Activated T-helper 1 cell treated with Interleukin-2 at 50 U/mL for 16 hours (primary cell): Measurements from ENCODE around the gene ZNF709.
"Not testable (repeated sequence)": the region's sequence is repeated elsewhere in the genome, so short reads cannot be mapped to it uniquely, and the experiment has no call there.

ENCODE experiments used
- DNase-seq: peaks from one replicate; pipeline ENCODE4 v3.0.0-alpha.2; 2020; ENCODE audit warnings: low read depth

ZNF709 gene

GRCh38 chr19:12450844-12451243, 33.8 kb downstream of the ZNF709 start:
- no peak for DNase-seq

GRCh38 chr19:12448808-12449207, 35.8 kb downstream of the ZNF709 start:
- no peak for DNase-seq

GRCh38 chr19:12440541-12441316, 43.9 kb downstream of the ZNF709 start, which contains the start of gene ZNF443:
TSS of gene ZNF443 (minus strand) at chr19:12441021. CDS start at chr19:12440914, 107 bp downstream.
- peak; percentile 95 for DNase-seq

GRCh38 chr19:12439686-12440540, 44.7 kb downstream of the ZNF709 start:
- DNase-seq, result peak; percentile 6

- DNase-seq, result not testable (repeated sequence)
These were observed 53.8 kb downstream of the ZNF709 start for GRCh38 chr19:12430726-12431299.

- DNase-seq, result no peak
These were observed 58.7 kb downstream of the ZNF709 start for GRCh38 chr19:12425888-12426274.

GRCh38 chr19:12425236-12425887, 59.3 kb downstream of the ZNF709 start:
- no peak for DNase-seq

GRCh38 chr19:12417273-12417672, 67.3 kb downstream of the ZNF709 start:
- DNase-seq, result not testable (repeated sequence)

- no peak for DNase-seq
These were observed 72.7 kb downstream of the ZNF709 start for GRCh38 chr19:12411893-12412292.
